GM12878 (cell line): ENCODE data around the gene MAFG. TPM values are rescaled to one million over a fixed set of nuclear protein-coding genes. Genes with fewer than 3 reads are reported as not detected.

Experiments used
- ATAC-seq: fragments of 200-7000 bp; cut with Tn5 transposase; 3 replicates; pipeline ENCODE4 v1.9.1; 2020; ENCODE audit warnings: mild to moderate bottlenecking, moderate library complexity
- BruUV-seq: library from RNA; stranded (reverse); fragments of 400-500 nt; replicated peaks from 2 replicates; lab custom pipeline; 2021; lab: Mats Ljungman, UMichigan
- CTCF ChIA-PET: fragments of 300-600 bp; sonication (Branson Sonifier 250); formaldehyde crosslinking; extraction: SDS; loops from one replicate; lab custom pipeline; 2021; ENCODE audit warnings: inconsistent platforms; lab: Yijun Ruan, JAX
- POLR2A ChIA-PET: fragments of 350-600 bp; formaldehyde crosslinking; extraction: SDS; loops from one replicate; lab custom pipeline; 2021; ENCODE audit warnings: inconsistent platforms; lab: Charles Lee
- RAD21 ChIA-PET: fragments of 300-600 bp; sonication (Branson Sonifier 250); formaldehyde crosslinking; loops from one replicate; lab custom pipeline; 2023; ENCODE audit warnings: antibody characterized with exemption; ENCODE audit not compliant: unreplicated experiment; lab: Charles Lee
- SMC1A ChIA-PET: fragments of 300-600 bp; sonication (Branson Sonifier 250); formaldehyde crosslinking; loops from one replicate; lab custom pipeline; 2023; ENCODE audit not compliant: unreplicated experiment, uncharacterized antibody; lab: Charles Lee
- DNase-seq: peaks from one replicate; pipeline ENCODE4 v3.0.0-alpha.2; 2011; ENCODE audit warnings: low read depth, low spot score
- FAIRE-seq: peaks from 3 replicates; lab custom pipeline; 2011; peaks lifted over from hg19 to GRCh38; lab: Jason Lieb, UNC
- H2AFZ ChIP-seq: 2 replicates; pipeline ENCODE4 v1.6.0; 2011; ENCODE audit warnings: low read depth, low read length, control low read depth; ENCODE audit not compliant: control insufficient read depth
- H3K27ac ChIP-seq: 2 replicates; pipeline ENCODE4 v1.5.1; 2011; ENCODE audit warnings: control low read depth; ENCODE audit not compliant: control insufficient read depth, insufficient read depth
- H3K27me3 ChIP-seq, 2 experiments: replicated peaks in 1 of 2; 2 replicates each; pipeline versions ENCODE4 v1.6.0 to v1.6.1; 2011; ENCODE audit warnings: low read length in 1 of 2; ENCODE audit not compliant: control insufficient read depth in 2 of 2, insufficient read depth in 2 of 2
- H3K36me3 ChIP-seq, 2 experiments: 2 replicates each; pipeline ENCODE4 v1.5.1; 2011; ENCODE audit warnings: low read length in 1 of 2; ENCODE audit not compliant: control insufficient read depth in 2 of 2, insufficient read depth in 2 of 2
- H3K4me1 ChIP-seq: 2 replicates; pipeline ENCODE4 v1.6.1; 2011; ENCODE audit warnings: mild to moderate bottlenecking, low read length, moderate library complexity, mixed read lengths; ENCODE audit not compliant: control insufficient read depth, insufficient read depth
- H3K4me2 ChIP-seq: 2 replicates; pipeline ENCODE4 v1.6.0; 2011; ENCODE audit warnings: control low read depth; ENCODE audit not compliant: control insufficient read depth, insufficient read depth
- H3K4me3 ChIP-seq: fragments of 200-600 bp; sonication (generic); 2 replicates; pipeline ENCODE4 v1.5.1; 2016
- H3K79me2 ChIP-seq: 2 replicates; pipeline ENCODE4 v1.6.0; 2011; ENCODE audit warnings: low read length; ENCODE audit not compliant: control insufficient read depth, insufficient read depth
- H3K9ac ChIP-seq: 2 replicates; pipeline ENCODE4 v1.8.0; 2011; ENCODE audit warnings: low read length, control low read depth, mixed read lengths; ENCODE audit not compliant: control insufficient read depth, insufficient read depth
- H3K9me3 ChIP-seq: replicated peaks from 3 replicates; pipeline ENCODE4 v1.5.1; 2011; ENCODE audit warnings: mild to moderate bottlenecking, low read length; ENCODE audit not compliant: control insufficient read depth, insufficient read depth
- H4K20me1 ChIP-seq: 2 replicates; pipeline ENCODE4 v1.6.0; 2011; ENCODE audit not compliant: control insufficient read depth, insufficient read depth
- BRCA1 ChIP-seq: IDR thresholded peaks from 2 replicates; pipeline ENCODE4 v1.6.1; 2011; ENCODE audit warnings: low read depth, low read length, improper control_type of control experiment
- PAX5 ChIP-seq: IDR thresholded peaks from 2 replicates; pipeline ENCODE4 v1.6.1; 2011; ENCODE audit warnings: low read depth, low read length, borderline replicate concordance
- RAD21 ChIP-seq: IDR thresholded peaks from 2 replicates; pipeline ENCODE4 v1.6.1; 2011; ENCODE audit warnings: mild to moderate bottlenecking, low read depth, low read length, moderate library complexity; ENCODE audit not compliant: insufficient read depth
- SIX5 ChIP-seq: IDR thresholded peaks from 2 replicates; pipeline ENCODE4 v1.6.1; 2011; ENCODE audit warnings: mild to moderate bottlenecking, low read depth, low read length, moderate library complexity; ENCODE audit not compliant: severe bottlenecking
- WGBS: methylation state at CpG from one replicate; pipeline ENCODE4 v1.1.6; 2016; ENCODE audit warnings: low lambda C conversion rate; ENCODE audit not compliant: insufficient replicate concordance, insufficient coverage; ENCODE audit errors: missing lambda C conversion rate; 5-methylcytosine and 5-hydroxymethylcytosine counted together
- in situ Hi-C: fragments of 300-500 bp; cut with MboI; formaldehyde crosslinking; loops from 9 replicates; pipeline ENCODE4 v1.14.3; 2018; ENCODE audit warnings: mixed read lengths
- intact Hi-C: fragments of 100-400 bp; cut with micrococcal nuclease; formaldehyde crosslinking; loops from one replicate; pipeline ENCODE4 v1.14.2; 2022; ENCODE audit not compliant: unreplicated experiment
- polyA plus RNA-seq, 11 experiments: library from polyadenylated mRNA; depleted of rRNA in 4 of 11; unstranded in 6 of 11; stranded (reverse) in 5 of 11; fragments of >200 nt; fragmentation: Nextera tagmentation in 4 of 11; fragmentation: Illumina TruSeq in 1 of 11; extraction: Ambion mirVana in 4 of 11; extraction: Trizol in 1 of 11; gene quantifications; 1 replicate in 1 of 11; 2 replicates in 10 of 11; pipeline versions ENCODE4 v1.2.1 to v1.2.3, GENCODE V29; 2011 to 2016; ENCODE audit warnings: inconsistent platforms in 2 of 11, missing spikeins in 2 of 11, low read depth in 1 of 11
- total RNA-seq, 4 experiments: library from RNA; depleted of rRNA in 3 of 4; stranded (reverse); fragments of >200 nt in 3 of 4; fragmentation: Illumina TruSeq in 1 of 4; extraction: Trizol in 1 of 4; gene quantifications; 2 replicates each; pipeline versions ENCODE4 v1.2.1 to v1.2.3, GENCODE V29; 2013 to 2021
- TF ChIP-seq, protein P1 (sequence below): fragments of 450-650 bp; IDR thresholded peaks from 2 replicates; pipeline ENCODE4 v1.6.1; 2017; ENCODE audit warnings: mild to moderate bottlenecking, moderate library complexity
- TF ChIP-seq, protein P2 (sequence below): IDR thresholded peaks from 2 replicates; pipeline ENCODE4 v1.6.1; 2011; ENCODE audit warnings: borderline replicate concordance, low read depth, mild to moderate bottlenecking, moderate library complexity, low read length; ENCODE audit not compliant: insufficient read depth, poor library complexity, severe bottlenecking
- TF ChIP-seq, protein P3 (sequence below): IDR thresholded peaks from 2 replicates; pipeline ENCODE4 v1.6.1; 2012; ENCODE audit warnings: low read depth, low read length, improper control_type of control experiment

Gene MAFG
- total and polyA plus RNA-seq, 10 of the 15 experiments (the other 5 are each of a cell fraction or from before 2014, with no cell fraction given): 0.48 to 20.1 (median 7.6) TPM

DNA sequence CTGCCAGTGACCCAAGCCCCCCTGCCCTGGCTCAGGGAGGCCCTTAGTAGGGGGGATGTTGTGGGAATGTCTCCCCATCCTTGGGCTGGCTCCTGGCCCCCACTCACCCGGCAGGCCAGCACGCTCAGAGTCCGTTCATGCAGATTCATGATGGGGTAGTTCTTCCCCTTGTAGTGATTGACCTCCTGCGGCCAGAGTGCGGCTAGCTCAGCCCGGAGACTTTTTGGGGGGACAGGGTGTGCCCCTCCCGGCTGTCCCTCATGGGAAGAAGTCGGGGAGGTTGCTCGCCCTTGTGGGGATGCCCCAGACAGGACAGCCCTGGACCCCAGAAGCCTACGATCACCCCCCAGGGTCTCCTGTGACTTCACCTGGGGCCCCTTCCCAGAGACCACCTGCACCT lies 21.5 kb downstream of the MAFG start:
- H3K36me3 ChIP-seq: peaks cover 0 to 2% of the 10 kb centered on the region in 2 experiments; a peak in 3 of 4 replicates
- no TSS peak for BruUV-seq
- TF ChIP-seq, protein P1, sequence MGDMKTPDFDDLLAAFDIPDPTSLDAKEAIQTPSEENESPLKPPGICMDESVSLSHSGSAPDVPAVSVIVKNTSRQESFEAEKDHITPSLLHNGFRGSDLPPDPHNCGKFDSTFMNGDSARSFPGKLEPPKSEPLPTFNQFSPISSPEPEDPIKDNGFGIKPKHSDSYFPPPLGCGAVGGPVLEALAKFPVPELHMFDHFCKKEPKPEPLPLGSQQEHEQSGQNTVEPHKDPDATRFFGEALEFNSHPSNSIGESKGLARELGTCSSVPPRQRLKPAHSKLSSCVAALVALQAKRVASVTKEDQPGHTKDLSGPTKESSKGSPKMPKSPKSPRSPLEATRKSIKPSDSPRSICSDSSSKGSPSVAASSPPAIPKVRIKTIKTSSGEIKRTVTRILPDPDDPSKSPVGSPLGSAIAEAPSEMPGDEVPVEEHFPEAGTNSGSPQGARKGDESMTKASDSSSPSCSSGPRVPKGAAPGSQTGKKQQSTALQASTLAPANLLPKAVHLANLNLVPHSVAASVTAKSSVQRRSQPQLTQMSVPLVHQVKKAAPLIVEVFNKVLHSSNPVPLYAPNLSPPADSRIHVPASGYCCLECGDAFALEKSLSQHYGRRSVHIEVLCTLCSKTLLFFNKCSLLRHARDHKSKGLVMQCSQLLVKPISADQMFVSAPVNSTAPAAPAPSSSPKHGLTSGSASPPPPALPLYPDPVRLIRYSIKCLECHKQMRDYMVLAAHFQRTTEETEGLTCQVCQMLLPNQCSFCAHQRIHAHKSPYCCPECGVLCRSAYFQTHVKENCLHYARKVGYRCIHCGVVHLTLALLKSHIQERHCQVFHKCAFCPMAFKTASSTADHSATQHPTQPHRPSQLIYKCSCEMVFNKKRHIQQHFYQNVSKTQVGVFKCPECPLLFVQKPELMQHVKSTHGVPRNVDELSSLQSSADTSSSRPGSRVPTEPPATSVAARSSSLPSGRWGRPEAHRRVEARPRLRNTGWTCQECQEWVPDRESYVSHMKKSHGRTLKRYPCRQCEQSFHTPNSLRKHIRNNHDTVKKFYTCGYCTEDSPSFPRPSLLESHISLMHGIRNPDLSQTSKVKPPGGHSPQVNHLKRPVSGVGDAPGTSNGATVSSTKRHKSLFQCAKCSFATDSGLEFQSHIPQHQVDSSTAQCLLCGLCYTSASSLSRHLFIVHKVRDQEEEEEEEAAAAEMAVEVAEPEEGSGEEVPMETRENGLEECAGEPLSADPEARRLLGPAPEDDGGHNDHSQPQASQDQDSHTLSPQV: no peak
- TF ChIP-seq, protein P2, sequence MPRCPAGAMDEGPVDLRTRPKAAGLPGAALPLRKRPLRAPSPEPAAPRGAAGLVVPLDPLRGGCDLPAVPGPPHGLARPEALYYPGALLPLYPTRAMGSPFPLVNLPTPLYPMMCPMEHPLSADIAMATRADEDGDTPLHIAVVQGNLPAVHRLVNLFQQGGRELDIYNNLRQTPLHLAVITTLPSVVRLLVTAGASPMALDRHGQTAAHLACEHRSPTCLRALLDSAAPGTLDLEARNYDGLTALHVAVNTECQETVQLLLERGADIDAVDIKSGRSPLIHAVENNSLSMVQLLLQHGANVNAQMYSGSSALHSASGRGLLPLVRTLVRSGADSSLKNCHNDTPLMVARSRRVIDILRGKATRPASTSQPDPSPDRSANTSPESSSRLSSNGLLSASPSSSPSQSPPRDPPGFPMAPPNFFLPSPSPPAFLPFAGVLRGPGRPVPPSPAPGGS: no peak
- TF ChIP-seq BRCA1 (no peak), SIX5 (no peak), PAX5 (no peak), RAD21 (no peak)
- TF ChIP-seq, protein P3, sequence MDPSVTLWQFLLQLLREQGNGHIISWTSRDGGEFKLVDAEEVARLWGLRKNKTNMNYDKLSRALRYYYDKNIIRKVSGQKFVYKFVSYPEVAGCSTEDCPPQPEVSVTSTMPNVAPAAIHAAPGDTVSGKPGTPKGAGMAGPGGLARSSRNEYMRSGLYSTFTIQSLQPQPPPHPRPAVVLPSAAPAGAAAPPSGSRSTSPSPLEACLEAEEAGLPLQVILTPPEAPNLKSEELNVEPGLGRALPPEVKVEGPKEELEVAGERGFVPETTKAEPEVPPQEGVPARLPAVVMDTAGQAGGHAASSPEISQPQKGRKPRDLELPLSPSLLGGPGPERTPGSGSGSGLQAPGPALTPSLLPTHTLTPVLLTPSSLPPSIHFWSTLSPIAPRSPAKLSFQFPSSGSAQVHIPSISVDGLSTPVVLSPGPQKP: no peak
- no peak overlapping the region for H3K9ac ChIP-seq
- ChIA-PET RAD21 (no interaction called here), SMC1A (no interaction called here), CTCF (interaction anchor here (0.5 kb wide), 1 partner anchor 51 kb away, joined by 4 read pairs; no protein-coding TSS in a partner anchor), POLR2A (interaction anchor here (0.6 kb wide), 1 partner anchor 18 kb away, joined by 3 read pairs; no protein-coding TSS in a partner anchor)
- ATAC-seq (no peak), FAIRE-seq (no peak), DNase-seq (no peak)
- no peaks in the 10 kb centered on the region for H4K20me1 ChIP-seq
- 100% methylated on average over 10 of the region's 10 CpGs for WGBS
- intact Hi-C loops: no loop called here
- no peaks in the 10 kb centered on the region for H3K9me3 ChIP-seq
- H3K27ac ChIP-seq: no peak overlapping the region
- peaks cover 13% of the 10 kb centered on the region for H3K79me2 ChIP-seq
- H2AFZ ChIP-seq: no peak overlapping the region
- H3K4me3 ChIP-seq: no peak overlapping the region
- peaks cover 5% of the 10 kb centered on the region; the same call in 1 of the 2 replicates for H3K4me1 ChIP-seq
- no peaks in the 10 kb centered on the region; a peak in 1 of 4 replicates for H3K27me3 ChIP-seq
- H3K4me2 ChIP-seq: no peak overlapping the region
- in situ Hi-C loops: no loop called here
